Gastrocnemius medialis (tissue), 4 donors: Measurements from ENCODE around the gene ATP5F1D. TPM values are rescaled to one million over a fixed set of nuclear protein-coding genes. Genes with fewer than 3 reads are reported as not detected.

Experiments used
- ATAC-seq, 2 donors: fragments of 150-250 bp; one replicate each; pipeline ENCODE4 v1.9.1; 2016
- DNase-seq, 2 donors: peaks; one replicate each; pipeline ENCODE4 v3.0.0-alpha.2; 2019
- H3K27ac ChIP-seq, 4 donors: fragments of 200-600 bp; sonication (generic); 1 replicate in 1 of 4; 2 replicates in 3 of 4; pipeline ENCODE4 v1.5.1; 2016 to 2018; ENCODE audit warnings: mild to moderate bottlenecking in 2 of 4, moderate library complexity in 1 of 4
- H3K27me3 ChIP-seq, 3 donors: fragments of 200-600 bp; sonication (generic) in 2 of 3; 1 replicate in 1 of 3; 2 replicates in 2 of 3; pipeline versions ENCODE4 v1.5.1 to v1.6.0; 2016 to 2019; ENCODE audit warnings: mild to moderate bottlenecking in 1 of 3, moderate library complexity in 1 of 3
- H3K36me3 ChIP-seq, 2 donors: fragments of 200-600 bp; sonication (generic) in 1 of 2; one replicate each; pipeline ENCODE4 v1.5.1; 2017 to 2018
- H3K4me1 ChIP-seq, 2 donors: fragments of 200-600 bp; sonication (generic) in 1 of 2; one replicate each; pipeline ENCODE4 v1.5.1; 2016 to 2017; ENCODE audit warnings: mild to moderate bottlenecking in 2 of 2
- H3K4me3 ChIP-seq, 4 donors: fragments of 200-600 bp; sonication (generic) in 3 of 4; 1 replicate in 1 of 4; 2 replicates in 3 of 4; pipeline ENCODE4 v1.5.1; 2016 to 2019; ENCODE audit warnings: mild to moderate bottlenecking in 2 of 4
- H3K9me3 ChIP-seq, 3 donors: fragments of 200-600 bp; sonication (generic) in 2 of 3; 1 replicate in 1 of 3; 2 replicates in 2 of 3; pipeline ENCODE4 v1.5.1; 2016 to 2019
- POLR2A ChIP-seq, 2 donors: fragments of 450-650 bp; IDR thresholded peaks; one replicate each; pipeline ENCODE4 v1.6.1; 2017; ENCODE audit warnings: antibody characterized with exemption in 2 of 2, mild to moderate bottlenecking in 2 of 2, moderate library complexity in 2 of 2
- in situ Hi-C, 4 donors: fragments of 200-750 bp; cut with MboI; loops; one replicate each; pipeline versions ENCODE4 v1.15.0 to v1.8.0; 2017; ENCODE audit warnings: low sequenced_read_pairs in 4 of 4
- intact Hi-C: fragments of 100-400 bp; cut with DNase I; formaldehyde crosslinking; loops from one replicate; pipeline ENCODE4 v1.15.1; 2023; ENCODE audit warnings: low total_unique reads
- total RNA-seq, 4 donors: library from RNA; depleted of rRNA; stranded (reverse); fragments of >200 nt; gene quantifications; one replicate each; pipeline versions ENCODE4 v1.1.0 to v1.2.3, GENCODE V29; 2016
- TF ChIP-seq, protein P1 (sequence below), 5 experiments: fragments of 450-650 bp in 3 of 5; fragments of 200-600 bp in 2 of 5; sonication (generic) in 2 of 5; IDR thresholded peaks in 4 of 5; conservative IDR thresholded peaks in 1 of 5; 1 replicate in 4 of 5; 2 replicates in 1 of 5; pipeline ENCODE4 v1.5.1; 2016 to 2019; ENCODE audit warnings: antibody characterized with exemption in 5 of 5, mild to moderate bottlenecking in 3 of 5, moderate library complexity in 3 of 5

ATP5F1D gene
- total RNA-seq, 4 donors from 2014 or later, result 189 to 442 (median 273) TPM

- peak overlapping the region; percentile 37 to 86 (median 60) for H3K4me3 ChIP-seq
- H3K4me1 ChIP-seq, result peaks cover 50 to 56% of the 10 kb centered on the region in 2 donors
- TF ChIP-seq POLR2A (IDR thresholded peaks at IDR 0.05), result no peak
- TF ChIP-seq, protein P1, sequence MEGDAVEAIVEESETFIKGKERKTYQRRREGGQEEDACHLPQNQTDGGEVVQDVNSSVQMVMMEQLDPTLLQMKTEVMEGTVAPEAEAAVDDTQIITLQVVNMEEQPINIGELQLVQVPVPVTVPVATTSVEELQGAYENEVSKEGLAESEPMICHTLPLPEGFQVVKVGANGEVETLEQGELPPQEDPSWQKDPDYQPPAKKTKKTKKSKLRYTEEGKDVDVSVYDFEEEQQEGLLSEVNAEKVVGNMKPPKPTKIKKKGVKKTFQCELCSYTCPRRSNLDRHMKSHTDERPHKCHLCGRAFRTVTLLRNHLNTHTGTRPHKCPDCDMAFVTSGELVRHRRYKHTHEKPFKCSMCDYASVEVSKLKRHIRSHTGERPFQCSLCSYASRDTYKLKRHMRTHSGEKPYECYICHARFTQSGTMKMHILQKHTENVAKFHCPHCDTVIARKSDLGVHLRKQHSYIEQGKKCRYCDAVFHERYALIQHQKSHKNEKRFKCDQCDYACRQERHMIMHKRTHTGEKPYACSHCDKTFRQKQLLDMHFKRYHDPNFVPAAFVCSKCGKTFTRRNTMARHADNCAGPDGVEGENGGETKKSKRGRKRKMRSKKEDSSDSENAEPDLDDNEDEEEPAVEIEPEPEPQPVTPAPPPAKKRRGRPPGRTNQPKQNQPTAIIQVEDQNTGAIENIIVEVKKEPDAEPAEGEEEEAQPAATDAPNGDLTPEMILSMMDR (IDR thresholded peaks at IDR 0.05 in 4 of 5, conservative IDR thresholded peaks at IDR 0.05 in 1 of 5), result no peak
- H3K9me3 ChIP-seq, result no peaks in the 10 kb centered on the region
- H3K27ac ChIP-seq, result peak overlapping the region; percentile 92 to 99 (median 98)
- intact Hi-C loops (loop anchor here (1.0 to 2.0 kb wide), 2 partner anchors 12 to 51 kb away; no protein-coding TSS in a partner anchor), in situ Hi-C loops (no loop called here)
- H3K36me3 ChIP-seq, result no peaks in the 10 kb centered on the region
- no peak for ATAC-seq
- H3K27me3 ChIP-seq, result no peaks in the 10 kb centered on the region
- peak in 1 of 2 donors; percentile 81 for DNase-seq
Observed at GRCh38 chr19:1265615-1266128, 24.1 kb downstream of the ATP5F1D start.

- H3K9me3 ChIP-seq, result no peaks in the 10 kb centered on the region
- H3K27me3 ChIP-seq, result no peaks in the 10 kb centered on the region
- ATAC-seq (peak; percentile 3 to 14), DNase-seq (peak in 1 of 2 donors; percentile 76)
- intact Hi-C loops (loop anchor here (1.0 to 2.0 kb wide), 2 partner anchors 13 to 52 kb away; no protein-coding TSS in a partner anchor), in situ Hi-C loops (no loop called here)
- TF ChIP-seq, protein P1 (IDR thresholded peaks at IDR 0.05 in 4 of 5, conservative IDR thresholded peaks at IDR 0.05 in 1 of 5), result no peak
- TF ChIP-seq POLR2A (IDR thresholded peaks at IDR 0.05), result peak in 1 of 2 donors; percentile 22
- H3K27ac ChIP-seq, result peak overlapping the region; percentile 92 to 99 (median 98)
- H3K36me3 ChIP-seq, result peaks cover 0 to 6% of the 10 kb centered on the region in 2 donors
- peak overlapping the region; percentile 37 to 86 (median 60) for H3K4me3 ChIP-seq
- peaks cover 54 to 60% of the 10 kb centered on the region in 2 donors for H3K4me1 ChIP-seq
Observed at GRCh38 chr19:1266129-1266915, 24.8 kb downstream of the ATP5F1D start.

- intact Hi-C loops, result loop anchor here (1.0 to 2.0 kb wide), 3 partner anchors 14 to 52 kb away; no protein-coding TSS in a partner anchor
- DNase-seq, result peak in 1 of 2 donors; percentile 67
- Histone ChIP-seq H3K27ac (peak overlapping the region; percentile 92 to 99 (median 98)), H3K36me3 (peaks cover 0 to 12% of the 10 kb centered on the region in 2 donors), H3K4me1 (peaks cover 52 to 60% of the 10 kb centered on the region in 2 donors), H3K9me3 (no peaks in the 10 kb centered on the region), H3K27me3 (no peaks in the 10 kb centered on the region), H3K4me3 (peak overlapping the region; percentile 37 to 86 (median 60))
- in situ Hi-C loops, result no loop called here
- TF ChIP-seq, protein P1 (IDR thresholded peaks at IDR 0.05 in 4 of 5, conservative IDR thresholded peaks at IDR 0.05 in 1 of 5), result peak; percentile 90 to 100 (median 99)
- TF ChIP-seq POLR2A (IDR thresholded peaks at IDR 0.05), result no peak
- peak; percentile 15 to 27 for ATAC-seq
Observed at GRCh38 chr19:1266916-1267476, 25.4 kb downstream of the ATP5F1D start.

- TF ChIP-seq POLR2A (IDR thresholded peaks at IDR 0.05), result no peak
- TF ChIP-seq, protein P1 (IDR thresholded peaks at IDR 0.05 in 4 of 5, conservative IDR thresholded peaks at IDR 0.05 in 1 of 5), result no peak
- in situ Hi-C loops, result no loop called here
- Histone ChIP-seq H3K4me3 (peak overlapping the region in 2 of 4 donors; percentile 56 to 86), H3K4me1 (peaks cover 52 to 60% of the 10 kb centered on the region in 2 donors), H3K36me3 (peaks cover 0 to 19% of the 10 kb centered on the region in 2 donors), H3K9me3 (no peaks in the 10 kb centered on the region), H3K27me3 (no peaks in the 10 kb centered on the region), H3K27ac (peak overlapping the region; percentile 92 to 99 (median 98))
- DNase-seq (peak in 1 of 2 donors; percentile 29), ATAC-seq (no peak)
- intact Hi-C loops, result loop anchor here (1.0 to 2.0 kb wide), 2 partner anchors 23 to 53 kb away; no protein-coding TSS in a partner anchor
Observed at GRCh38 chr19:1267477-1268225, 26.1 kb downstream of the ATP5F1D start.
